Mucosa of gallbladder (tissue), 1 donor: ENCODE results near the gene TRIM54. TPM values are rescaled to one million over a fixed set of nuclear protein-coding genes. Genes with fewer than 3 reads are reported as not detected.

Source experiments
- DNase-seq: peaks from one replicate; pipeline ENCODE4 v3.0.0-alpha.2; 2020; ENCODE audit warnings: low spot score
- total RNA-seq: library from RNA; stranded (reverse); gene quantifications from one replicate; pipeline ENCODE4 v1.2.1, GENCODE V29; 2021
- donor health status: DM: no; HTN: no; CAD: no.

The TRIM54 gene, protein sequence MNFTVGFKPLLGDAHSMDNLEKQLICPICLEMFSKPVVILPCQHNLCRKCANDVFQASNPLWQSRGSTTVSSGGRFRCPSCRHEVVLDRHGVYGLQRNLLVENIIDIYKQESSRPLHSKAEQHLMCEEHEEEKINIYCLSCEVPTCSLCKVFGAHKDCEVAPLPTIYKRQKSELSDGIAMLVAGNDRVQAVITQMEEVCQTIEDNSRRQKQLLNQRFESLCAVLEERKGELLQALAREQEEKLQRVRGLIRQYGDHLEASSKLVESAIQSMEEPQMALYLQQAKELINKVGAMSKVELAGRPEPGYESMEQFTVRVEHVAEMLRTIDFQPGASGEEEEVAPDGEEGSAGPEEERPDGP
- total RNA-seq: 0.26 TPM

DNA sequence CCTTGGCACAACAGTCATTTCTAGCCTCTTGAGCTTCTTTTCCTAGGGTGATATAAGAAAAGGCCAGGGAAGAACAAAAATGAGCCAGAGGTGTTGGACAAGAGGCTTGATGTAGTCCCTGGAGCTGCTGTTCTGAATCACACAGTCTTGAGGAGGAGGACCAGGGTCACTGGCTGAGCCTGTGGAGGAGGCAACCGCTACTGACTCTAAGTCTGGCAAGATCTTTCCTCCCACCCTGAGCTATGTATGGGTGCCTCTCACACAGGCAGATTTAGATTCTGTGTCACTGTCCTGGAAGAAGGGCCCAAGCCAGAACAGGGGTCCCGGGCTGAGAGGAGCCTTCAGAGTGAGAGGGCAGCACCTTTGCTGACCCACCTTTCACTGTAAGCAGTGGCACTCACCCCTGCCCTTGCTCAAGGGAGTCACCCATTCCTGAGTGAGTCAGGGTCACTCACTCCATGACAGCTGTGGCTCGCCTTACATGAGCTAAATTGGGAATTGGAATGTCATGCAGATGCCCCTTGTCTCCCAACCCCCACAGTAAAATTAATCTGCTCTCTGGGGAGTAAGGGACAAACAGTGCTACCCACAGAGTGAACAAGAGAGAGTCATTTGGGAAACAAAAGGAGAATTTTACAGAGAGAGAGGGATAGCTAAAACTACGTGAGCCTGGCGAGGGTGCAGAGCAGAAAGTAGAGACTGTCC, at the start of gene TRIM54:
TRIM54 (plus strand) TSS at position 575 of the 705 bp plus-strand sequence. CDS start 303 bp downstream, outside the sequence.
- no peak for DNase-seq

DNA sequence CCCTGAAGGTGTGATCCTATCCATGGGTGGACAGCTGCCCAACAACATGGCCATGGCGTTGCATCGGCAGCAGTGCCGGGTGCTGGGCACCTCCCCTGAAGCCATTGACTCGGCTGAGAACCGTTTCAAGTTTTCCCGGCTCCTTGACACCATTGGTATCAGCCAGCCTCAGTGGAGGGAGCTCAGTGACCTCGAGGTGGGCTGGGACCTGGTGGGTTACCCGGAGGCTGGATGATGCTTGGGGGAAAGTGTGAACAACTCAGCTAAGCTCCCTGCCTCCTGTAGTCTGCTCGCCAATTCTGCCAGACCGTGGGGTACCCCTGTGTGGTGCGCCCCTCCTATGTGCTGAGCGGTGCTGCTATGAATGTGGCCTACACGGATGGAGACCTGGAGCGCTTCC, 48.9 kb upstream of the TRIM54 start:
- DNase-seq: no peak

DNA sequence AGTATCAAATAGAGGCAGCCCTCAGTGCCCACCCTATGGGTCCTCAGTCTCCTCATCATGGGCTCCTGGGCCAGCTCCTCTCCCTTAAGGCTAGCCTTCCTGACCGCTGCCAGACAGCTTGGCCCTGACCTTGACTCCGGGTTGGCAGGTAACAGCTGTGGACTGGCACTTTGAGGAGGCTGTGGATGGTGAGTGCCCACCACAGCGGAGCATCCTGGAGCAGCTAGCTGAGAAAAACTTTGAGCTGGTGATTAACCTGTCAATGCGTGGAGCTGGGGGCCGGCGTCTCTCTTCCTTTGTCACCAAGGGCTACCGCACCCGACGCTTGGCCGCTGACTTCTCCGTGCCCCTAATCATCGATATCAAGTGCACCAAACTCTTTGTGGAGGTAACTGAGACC, 46.1 kb upstream of the TRIM54 start:
- DNase-seq: no peak

DNA sequence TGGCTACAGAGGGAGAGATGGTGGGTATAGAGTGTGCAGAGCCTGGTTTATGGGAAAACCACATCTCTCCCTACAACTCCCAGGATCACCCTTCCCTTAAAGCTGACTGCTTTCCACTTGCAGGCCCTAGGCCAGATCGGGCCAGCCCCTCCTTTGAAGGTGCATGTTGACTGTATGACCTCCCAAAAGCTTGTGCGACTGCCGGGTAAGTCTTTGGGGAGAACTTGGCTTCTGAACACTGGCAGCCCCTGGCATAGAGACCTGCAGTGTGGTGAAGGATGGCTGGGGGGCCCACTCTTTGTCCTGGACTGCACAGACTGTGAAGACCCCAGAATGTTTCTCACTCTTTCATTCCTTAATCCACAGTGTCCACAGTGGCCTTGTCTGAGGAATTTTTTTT, 45.6 kb upstream of the TRIM54 start:
- DNase-seq: no peak

DNA sequence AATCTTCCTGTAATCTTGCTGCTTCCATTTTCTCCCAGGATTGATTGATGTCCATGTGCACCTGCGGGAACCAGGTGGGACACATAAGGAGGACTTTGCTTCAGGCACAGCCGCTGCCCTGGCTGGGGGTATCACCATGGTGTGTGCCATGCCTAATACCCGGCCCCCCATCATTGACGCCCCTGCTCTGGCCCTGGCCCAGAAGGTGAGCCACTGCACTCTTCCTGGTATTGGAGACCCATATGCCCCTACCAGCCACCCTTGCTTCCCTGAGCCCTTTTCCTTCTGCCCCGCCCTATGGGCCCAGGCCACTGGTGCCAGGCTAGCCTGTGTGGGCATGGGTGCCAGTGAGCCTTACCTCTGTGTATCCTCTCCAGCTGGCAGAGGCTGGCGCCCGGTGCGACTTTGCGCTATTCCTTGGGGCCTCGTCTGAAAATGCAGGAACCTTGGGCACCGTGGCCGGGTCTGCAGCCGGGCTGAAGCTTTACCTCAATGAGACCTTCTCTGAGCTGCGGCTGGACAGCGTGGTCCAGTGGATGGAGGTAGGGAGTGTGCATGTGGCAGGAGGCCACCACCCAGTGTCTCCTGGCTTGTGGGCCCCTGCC, 44.8 kb upstream of the TRIM54 start:
- DNase-seq: no peak

DNA sequence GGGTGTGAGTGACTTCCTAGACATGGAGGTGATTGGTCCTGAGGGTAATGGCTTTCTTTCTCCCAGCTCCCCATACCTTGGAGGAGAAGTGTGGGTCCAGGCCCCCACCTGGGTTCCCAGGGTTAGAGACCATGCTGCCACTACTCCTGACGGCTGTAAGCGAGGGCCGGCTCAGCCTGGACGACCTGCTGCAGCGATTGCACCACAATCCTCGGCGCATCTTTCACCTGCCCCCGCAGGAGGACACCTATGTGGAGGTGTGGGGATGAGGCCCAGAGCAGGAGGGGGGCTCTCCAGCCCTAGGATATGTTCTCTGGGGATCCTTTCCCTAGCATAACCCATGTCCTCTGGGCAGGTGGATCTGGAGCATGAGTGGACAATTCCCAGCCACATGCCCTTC, 43.3 kb upstream of the TRIM54 start:
- DNase-seq: no peak

DNA sequence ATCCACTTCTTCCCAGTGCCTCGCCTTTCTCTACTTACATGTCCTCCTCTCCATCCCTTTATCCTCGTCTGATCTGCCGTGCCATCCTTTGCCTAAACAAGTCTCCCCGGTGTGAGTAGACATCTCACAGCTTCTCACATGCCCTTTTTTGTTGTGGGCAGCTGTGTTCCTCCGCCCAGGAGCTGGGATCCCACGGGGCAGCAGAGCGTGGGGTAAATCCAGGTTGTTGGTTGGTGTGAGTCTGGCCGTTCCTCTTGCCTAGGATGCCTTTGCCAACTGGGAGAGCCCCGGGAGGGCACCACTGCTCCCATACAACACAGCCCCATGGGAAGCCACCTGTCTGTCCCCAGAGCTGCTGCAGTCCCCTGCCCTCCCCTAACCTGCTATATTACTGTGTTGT, 41.8 kb upstream of the TRIM54 start:
- no peak for DNase-seq

DNA sequence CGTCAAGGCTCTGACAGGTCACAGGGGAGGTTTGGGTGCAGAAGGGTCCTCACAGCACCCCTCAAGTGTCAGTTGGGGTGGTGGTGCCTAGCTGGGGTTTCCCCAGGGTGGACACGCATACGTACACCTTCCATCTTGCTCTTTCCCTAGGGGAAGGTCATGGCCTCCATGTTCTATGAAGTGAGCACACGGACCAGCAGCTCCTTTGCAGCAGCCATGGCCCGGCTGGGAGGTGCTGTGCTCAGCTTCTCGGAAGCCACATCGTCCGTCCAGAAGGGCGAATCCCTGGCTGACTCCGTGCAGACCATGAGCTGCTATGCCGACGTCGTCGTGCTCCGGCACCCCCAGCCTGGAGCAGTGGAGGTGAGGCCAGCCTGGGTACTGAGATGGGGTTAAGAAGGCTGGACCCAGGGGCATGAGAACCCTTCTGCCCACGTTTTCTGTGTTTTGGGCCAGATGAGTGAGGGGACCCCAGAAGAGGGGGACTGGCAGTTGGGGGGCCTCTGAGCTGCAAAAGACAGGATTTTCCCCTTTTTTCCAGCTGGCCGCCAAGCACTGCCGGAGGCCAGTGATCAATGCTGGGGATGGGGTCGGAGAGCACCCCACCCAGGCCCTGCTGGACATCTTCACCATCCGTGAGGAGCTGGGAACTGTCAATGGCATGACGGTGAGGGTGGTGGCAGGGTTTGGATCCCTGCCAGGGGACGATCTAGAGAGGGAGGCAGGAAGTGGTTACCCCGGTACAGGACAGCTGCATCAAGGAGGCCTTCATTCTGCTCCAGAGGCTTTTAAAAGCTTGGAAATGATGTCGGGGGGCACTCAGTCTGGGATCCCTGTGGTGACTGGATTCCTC, 40.2 kb upstream of the TRIM54 start:
- DNase-seq: no peak

DNA sequence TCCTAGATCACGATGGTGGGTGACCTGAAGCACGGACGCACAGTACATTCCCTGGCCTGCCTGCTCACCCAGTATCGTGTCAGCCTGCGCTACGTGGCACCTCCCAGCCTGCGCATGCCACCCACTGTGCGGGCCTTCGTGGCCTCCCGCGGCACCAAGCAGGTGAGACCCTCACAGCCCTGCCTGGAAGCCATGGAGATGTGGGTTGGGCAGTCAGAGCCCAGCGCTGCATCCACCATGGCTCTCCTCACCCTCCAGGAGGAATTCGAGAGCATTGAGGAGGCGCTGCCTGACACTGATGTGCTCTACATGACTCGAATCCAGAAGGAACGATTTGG, 39.6 kb upstream of the TRIM54 start:
- no peak for DNase-seq

DNA sequence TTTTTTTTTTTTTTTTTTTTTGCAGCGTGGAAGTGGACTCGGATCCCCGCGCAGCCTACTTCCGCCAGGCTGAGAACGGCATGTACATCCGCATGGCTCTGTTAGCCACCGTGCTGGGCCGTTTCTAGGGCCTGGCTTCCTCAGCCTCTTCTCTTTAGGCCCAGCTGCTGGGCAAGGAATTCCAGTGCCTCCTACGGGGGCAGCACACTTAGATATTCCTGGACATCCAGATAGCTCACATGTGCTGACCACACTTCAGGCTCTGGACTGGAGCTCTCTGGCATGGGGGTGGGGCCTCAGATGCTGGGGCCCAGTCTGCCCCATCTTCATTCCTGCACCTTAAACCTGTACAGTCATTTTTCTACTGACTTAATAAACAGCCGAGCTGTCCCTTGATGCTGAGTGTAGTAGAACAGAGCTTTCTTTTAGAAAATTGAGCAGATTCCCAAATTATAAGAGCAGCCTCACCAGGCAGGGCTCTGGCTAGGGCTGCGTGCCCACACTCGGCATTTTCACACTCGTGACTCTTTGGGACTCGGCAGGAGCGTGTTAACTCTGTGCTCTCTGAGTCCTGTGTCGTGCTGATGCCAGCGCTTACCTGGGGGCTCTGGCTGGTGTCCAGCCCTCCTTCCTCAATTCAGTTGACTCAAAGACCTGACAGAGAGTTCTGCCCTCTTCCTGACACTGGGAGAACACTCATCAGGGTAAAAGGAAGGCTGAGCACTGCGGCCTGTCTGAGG, 38.7 kb upstream of the TRIM54 start:
- DNase-seq: no peak

DNA sequence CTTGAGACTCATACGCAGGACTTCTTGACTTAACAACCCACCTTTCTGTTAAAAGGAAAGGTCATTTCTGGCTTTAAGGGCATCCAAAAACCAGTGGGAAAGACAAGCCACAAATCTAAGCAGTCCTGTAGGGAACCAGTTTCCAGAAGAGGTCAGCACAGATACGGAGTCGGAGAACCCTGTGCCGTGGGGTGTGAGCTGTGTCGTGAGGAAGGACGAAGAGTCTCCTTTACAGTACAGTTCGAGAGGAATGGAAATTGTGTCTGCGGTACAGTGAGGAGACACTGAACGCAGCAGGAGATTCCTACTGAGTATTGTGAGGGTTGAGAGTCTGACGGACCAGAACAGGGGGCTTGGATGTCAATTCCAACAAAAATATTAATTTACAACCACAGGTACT, 37.1 kb upstream of the TRIM54 start:
- no peak for DNase-seq

DNA sequence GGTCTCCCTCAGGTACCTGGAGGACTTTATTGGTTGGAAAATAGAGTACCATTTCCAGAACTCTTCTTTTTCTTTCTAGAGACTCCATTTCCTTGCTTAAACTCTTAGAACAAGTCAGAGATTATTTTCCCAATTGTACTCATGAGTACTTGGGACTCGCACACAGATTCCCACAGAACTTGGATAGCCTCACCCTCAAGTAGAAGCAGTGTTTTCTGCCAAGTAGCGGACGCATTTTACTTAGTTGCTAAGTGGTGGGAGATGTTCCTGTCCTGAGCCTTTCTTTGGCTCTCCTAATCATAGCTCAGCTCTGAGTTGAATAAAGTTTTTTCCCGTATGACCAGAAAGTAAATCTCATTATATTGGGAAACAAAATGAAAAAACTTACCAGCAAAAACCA, 36.6 kb upstream of the TRIM54 start:
- DNase-seq: no peak

DNA sequence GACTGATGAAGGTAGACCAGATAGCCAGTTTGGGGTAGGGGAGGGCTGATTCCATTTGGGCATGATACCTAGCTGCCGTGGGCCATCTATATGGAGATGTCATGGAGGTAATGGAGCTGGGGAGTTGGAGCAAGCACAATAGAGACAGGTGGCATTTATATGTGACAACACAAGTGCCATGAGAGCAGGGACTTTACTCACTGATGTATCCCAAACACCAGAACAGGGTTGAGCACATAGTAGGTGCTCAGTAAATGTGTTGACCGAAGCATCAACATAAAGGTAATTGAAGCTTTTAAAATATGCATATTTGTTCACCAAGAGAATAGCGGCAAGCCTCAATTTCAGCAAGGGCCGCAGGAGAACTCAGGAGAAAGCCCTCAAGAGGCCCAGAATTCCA, 34.3 kb upstream of the TRIM54 start:
- DNase-seq: no peak

DNA sequence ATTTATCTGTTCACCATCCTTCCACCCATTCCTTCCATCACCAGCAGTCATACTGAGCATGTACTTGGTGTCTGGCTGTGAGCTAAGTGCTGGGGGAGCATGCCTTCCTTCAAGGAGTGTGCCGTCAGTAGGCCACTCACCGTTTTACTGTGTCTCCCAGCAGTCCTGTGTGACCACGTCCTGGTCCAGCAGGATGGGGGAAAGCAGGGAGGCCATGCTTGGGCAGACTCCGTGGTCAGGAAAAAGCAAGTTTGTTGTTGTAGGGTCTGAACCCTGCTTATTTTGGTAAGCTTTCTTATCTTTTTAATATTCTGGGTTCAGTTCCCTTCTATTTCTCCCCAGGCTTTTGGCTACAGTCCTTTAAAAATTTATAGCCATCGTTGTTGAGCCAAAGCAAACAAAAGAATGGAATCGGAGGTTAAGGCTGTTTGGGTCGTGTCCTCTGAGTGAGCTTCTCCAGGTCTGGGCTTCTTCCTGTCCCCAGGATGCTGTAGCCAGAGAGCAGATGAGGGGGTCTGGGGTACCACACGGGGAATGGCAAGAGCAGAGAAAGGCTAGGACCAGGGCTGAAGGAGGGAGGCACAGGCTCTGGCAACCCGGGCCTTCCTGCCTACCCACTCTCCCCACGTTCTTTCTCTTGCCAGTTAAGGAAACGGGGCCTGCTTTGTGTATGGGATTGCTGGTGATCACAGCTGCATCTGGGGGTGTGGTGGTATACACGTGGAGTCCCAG, 32.9 kb upstream of the TRIM54 start:
- no peak for DNase-seq

DNA sequence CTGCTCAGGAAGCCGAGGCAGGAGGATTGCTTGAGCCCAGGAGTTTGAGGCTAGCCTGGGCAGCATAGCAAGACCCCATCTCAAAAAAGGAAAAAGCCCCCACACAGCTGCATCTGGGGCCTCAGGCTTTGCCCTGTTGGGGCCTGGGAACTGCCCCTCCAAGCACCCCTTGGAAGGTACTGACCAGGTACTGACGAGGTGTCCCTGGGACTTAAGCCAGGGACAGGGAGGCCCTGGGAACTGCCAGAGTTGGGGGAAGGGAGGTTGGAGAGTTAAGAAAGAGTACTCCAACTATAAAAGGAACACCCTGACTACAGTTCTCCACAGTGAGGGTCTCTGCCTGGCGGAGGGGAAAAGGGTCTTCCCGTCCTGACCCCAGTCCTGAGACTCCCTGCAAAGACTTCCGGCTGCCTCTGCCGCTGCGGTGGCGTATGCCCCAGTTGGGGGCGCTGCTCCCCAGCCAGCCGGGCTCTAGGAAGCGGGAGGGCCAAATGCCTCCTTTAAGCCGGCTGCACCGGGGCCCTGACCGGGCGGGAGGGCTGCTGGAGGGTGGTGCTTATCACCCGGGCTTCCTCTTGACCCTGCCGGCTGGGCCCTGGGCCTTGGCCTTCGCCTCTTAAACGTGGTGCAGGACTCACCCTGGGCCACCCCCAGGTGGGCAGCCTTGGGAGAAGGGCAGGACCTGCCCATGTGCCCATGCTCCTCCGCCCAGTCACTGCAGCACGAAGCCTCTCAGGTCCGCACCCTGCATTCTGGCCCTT, 32.2 kb upstream of the TRIM54 start:
- peak; percentile 21 for DNase-seq

DNA sequence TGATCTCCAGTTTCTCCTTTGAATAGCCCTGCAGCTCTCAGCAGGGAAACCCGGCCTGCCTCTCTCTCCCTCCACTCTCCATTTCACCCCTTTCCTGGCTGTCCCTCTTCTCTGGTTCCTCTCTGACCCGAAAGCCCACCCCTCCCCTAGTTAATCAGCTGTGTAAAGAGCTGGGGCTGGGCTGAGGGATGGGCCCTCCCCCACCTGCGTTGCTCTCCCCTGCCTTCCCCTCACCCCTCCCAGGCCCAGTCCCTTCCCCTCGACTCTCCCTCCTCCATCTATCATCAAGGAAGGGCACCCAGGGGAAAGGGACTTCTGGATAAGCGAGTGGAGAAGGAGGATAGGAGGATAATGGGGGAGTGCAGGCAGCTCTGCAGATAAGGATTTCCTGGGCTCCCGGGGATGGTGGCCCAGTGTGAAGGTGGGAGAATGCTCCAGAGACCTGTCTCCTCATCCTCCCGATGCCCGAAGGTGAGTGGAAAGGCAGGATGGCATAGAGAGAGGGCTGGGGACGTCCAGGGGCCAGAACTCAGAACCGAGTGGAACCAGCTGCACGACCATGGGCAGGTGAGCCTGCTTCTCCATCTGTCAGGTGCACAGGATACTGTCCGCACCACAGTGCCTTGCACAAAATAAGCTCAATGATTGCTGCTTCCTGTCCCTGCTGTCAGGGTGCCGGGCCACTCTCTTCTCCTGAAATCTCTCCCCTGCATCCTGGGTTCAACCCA, 31.4 kb upstream of the TRIM54 start:
- DNase-seq: no peak

DNA sequence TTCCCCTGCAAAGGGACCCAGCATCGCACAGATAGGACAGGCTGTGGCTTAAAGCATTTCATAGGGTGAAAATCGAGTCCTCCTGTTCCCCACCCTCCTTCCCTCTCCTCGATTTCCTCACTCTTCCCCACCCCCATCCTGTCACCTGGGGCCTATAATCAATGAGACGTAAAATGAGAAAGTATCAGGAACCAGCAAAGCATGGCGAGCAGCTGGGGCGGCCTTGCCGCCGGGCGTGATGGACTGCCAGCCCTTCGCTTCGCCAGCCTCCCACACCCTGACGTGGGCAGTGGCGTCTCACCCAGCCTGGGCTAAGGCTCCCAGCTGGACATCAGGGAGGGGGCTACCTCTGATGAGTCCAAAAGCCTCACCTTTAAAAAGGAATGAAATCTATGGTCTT, 30.5 kb upstream of the TRIM54 start:
- no peak for DNase-seq

DNA sequence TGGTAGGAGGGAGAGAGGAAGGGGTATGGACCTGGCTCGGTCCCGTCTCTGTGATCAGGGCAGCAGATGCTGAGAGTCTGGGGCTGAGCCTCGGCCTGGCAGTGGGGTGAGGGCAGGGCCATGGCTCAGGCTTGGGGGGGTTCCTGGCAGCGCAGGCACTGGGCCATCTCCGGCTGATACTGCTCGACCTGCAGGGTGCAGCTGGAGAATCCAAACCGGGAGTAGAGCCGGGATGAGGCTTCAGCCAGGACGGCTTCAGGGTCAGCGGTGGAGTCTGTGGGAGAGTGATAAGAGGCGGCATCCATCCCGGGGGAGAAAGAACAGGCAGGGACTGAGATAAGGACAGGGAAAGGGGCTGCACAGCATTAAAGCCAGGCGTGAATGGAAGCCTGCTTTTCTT, 27.0 kb upstream of the TRIM54 start:
- DNase-seq: no peak

DNA sequence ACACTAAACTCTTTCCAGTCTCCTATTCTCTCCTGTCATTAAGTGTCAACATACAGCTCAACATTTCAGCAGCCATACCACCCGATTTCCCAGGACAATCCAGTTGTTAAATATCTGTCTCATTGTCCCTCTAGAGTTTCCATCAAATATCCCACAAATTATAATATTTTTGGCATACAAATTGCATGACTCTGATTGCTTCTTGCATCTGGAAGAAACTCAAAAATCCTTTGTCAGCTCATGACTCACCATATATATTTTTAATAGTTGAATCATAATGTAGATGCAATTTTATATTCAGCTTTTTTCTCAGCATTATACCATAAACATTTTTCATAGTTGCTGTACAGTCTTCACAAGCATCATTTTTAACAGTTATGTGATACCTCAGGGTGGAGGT, 26.6 kb upstream of the TRIM54 start:
- no peak for DNase-seq
